Large intestine (tissue), 12 donors: ENCODE measurements around the gene CDK11A. TPM values are rescaled to one million over a fixed set of nuclear protein-coding genes. Genes with fewer than 3 reads are reported as not detected.
"Not testable (repeated sequence)": the region's sequence is repeated elsewhere in the genome, so short reads cannot be mapped to it uniquely, and the experiment has no call there.

ENCODE experiments used
- DNase-seq, 2 donors: peaks; one replicate each; pipeline versions ENCODE4 v3.0.0 to v3.0.0-alpha.2; 2013
- H3K27ac ChIP-seq: one replicate; pipeline ENCODE4 v1.5.1; 2013; ENCODE audit warnings: low read length
- H3K27me3 ChIP-seq: 2 replicates; pipeline ENCODE4 v1.6.1; 2013; ENCODE audit warnings: low read length; ENCODE audit not compliant: control insufficient read depth, insufficient read depth
- H3K36me3 ChIP-seq: 2 replicates; pipeline ENCODE4 v1.6.1; 2013; ENCODE audit warnings: low read length; ENCODE audit not compliant: control insufficient read depth, insufficient read depth
- H3K4me1 ChIP-seq: one replicate; pipeline ENCODE4 v1.6.1; 2013; ENCODE audit warnings: low read length; ENCODE audit not compliant: control insufficient read depth, insufficient read depth
- H3K4me3 ChIP-seq: one replicate; pipeline ENCODE4 v1.5.1; 2013; ENCODE audit warnings: low read length
- H3K9me3 ChIP-seq: one replicate; pipeline ENCODE4 v1.6.1; 2013; ENCODE audit warnings: mild to moderate bottlenecking, low read depth, low read length, moderate library complexity; ENCODE audit not compliant: control insufficient read depth
- WGBS: methylation state at CpG from one replicate; pipeline ENCODE4 v1.1.5; 2013; ENCODE audit warnings: low lambda C conversion rate; ENCODE audit not compliant: insufficient coverage; 5-methylcytosine and 5-hydroxymethylcytosine counted together
- long read RNA-seq, 11 donors: transcript quantifications; one replicate each; lab custom pipeline, GENCODE V29; 2026
- polyA plus RNA-seq: library from polyadenylated mRNA; unstranded; fragments of 120-200 nt; gene quantifications from one replicate; pipeline ENCODE4 v1.2.1, GENCODE V29; 2013

CDK11A gene
- 21.1 TPM for polyA plus RNA-seq
- long read RNA-seq, donor 1, partial matches to known transcripts, result 11 of 12 reads
- long read RNA-seq, donor 1, other reads (novel, unspliced or antisense), result 0 of 12 reads
- long read RNA-seq, donor 2, partial matches to known transcripts, result 11 of 11 reads
- long read RNA-seq, donor 2, other reads (novel, unspliced or antisense), result 0 of 11 reads
- long read RNA-seq, donor 3, result 0 reads
- long read RNA-seq, donor 4, result 0 reads
- long read RNA-seq, donor 5, result 0 reads
- long read RNA-seq, donor 6, partial matches to known transcripts, result 0 of 2 reads
- long read RNA-seq, donor 6, other reads (novel, unspliced or antisense), result 0 of 2 reads
- long read RNA-seq, donor 7, result 0 reads
- long read RNA-seq, donor 8, partial matches to known transcripts, result 7 of 7 reads
- long read RNA-seq, donor 8, other reads (novel, unspliced or antisense), result 0 of 7 reads
- long read RNA-seq, donor 9, partial matches to known transcripts, result 0 of 1 reads
- long read RNA-seq, donor 9, other reads (novel, unspliced or antisense), result 0 of 1 reads
- long read RNA-seq, donor 10, partial matches to known transcripts, result 0 of 1 reads
- long read RNA-seq, donor 10, other reads (novel, unspliced or antisense), result 0 of 1 reads
- long read RNA-seq, donor 11, partial matches to known transcripts, result 6 of 9 reads
- long read RNA-seq, donor 11, other reads (novel, unspliced or antisense), result 0 of 9 reads

DNA sequence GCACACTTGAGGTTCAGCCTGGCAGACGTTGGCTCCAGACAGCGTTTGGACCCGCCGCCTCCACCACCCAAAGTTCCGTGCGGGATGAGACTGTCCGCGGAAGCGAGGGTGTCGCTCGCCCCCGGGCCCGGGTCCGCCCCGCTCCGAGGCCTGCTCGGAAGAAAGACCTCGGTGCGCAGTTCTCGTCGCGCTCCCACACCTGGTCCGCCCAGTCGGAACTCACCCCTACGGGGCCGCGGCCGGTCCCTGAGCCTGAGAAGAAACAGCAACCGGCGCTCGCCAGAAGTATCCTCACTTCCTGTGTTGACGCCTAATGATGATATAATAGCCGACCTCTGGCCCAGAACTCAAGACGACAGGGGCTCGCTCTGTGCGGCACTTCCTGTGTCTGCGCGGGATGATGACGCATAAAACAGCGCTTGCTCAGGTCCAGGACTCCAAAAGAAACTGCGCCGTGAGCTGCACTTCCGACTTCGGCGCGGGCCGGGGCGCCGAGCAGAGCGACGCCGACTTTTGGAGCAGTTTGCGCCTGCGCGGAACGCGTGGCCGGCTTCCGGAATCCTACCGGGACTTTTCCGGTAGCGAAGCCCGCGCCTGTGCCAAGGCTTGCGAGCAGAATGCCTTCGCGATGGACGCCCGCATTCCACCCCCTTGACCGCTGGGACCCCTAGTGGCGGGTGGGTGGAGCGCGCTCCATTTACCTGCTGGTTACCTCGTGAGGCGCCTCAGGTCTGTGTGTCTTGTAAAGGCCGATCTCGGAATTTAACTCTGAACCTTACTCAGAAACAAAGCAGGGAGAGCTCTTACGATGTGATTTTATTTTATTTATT lies at the start of gene CDK11A:
TSS of gene CDK11A (minus strand) at position 323 of the 830 bp plus-strand sequence. CDS start 1,539 bp downstream, outside the sequence.
- peak within 1 kb of the TSS; percentile 86 for H3K4me3 ChIP-seq
- WGBS, result no CpG with 5 or more reads among the region's 78 CpGs

DNA sequence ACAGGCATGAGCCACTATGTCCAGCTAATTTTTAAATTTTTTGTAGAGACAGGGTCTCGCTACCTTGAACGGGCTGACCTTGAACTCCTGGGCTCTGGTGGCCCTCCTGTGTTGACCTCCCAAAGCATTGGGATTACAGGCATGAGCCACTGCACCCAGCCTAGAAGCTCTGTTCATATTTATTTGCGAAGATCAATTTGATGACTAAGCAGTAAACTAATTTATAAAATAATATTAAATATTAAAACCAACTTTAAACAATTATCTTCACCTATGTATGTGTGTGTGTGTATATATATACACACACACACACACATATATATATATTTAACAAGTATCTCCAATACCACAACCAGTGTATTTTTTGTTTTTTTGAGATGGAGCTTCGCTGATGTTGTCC lies 49.7 kb upstream of the CDK11A start:
- WGBS, result no CpG with 5 or more reads among the region's 4 CpGs
- DNase-seq, result no peak
- H3K27ac ChIP-seq, result no peak overlapping the region
- peaks cover 13% of the 10 kb centered on the region for H3K36me3 ChIP-seq
- H3K27me3 ChIP-seq, result no peaks in the 10 kb centered on the region
- H3K9me3 ChIP-seq, result peaks cover 18% of the 10 kb centered on the region
- no peak overlapping the region for H3K4me3 ChIP-seq
- H3K4me1 ChIP-seq, result peaks cover 14% of the 10 kb centered on the region

More for the DNA sequence above, at the start of gene CDK11A:
- not testable (repeated sequence) for H3K27me3 ChIP-seq, H3K9me3 ChIP-seq, H3K4me1 ChIP-seq
- peak within 1 kb of the TSS; percentile 91 for H3K27ac ChIP-seq
- peaks cover 22% of the 10 kb centered on the region for H3K36me3 ChIP-seq
- DNase-seq, result peak; percentile 96 to 100

DNA sequence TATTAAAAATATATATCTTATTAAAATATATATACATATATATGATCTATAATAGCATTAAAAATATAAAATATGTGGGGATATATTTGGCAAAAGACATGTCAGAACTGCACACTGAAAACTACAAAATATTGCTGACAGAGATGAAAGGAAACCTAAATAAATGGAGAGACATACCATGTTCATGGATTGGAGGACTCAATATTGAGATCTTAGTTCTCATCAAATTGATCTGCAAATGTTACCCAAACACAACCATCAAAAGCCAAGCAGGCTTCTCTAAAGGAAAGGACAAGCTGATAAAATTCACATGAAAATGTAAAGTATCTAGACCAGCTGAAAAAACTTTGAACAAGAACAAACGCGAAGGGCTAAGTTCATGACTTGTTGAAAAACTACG lies 46.9 kb upstream of the CDK11A start:
- H3K4me1 ChIP-seq, result peaks cover 7% of the 10 kb centered on the region
- no peak overlapping the region for H3K4me3 ChIP-seq
- no peak for DNase-seq
- no peak overlapping the region for H3K27ac ChIP-seq
- H3K9me3 ChIP-seq, result peaks cover 18% of the 10 kb centered on the region
- H3K27me3 ChIP-seq, result no peaks in the 10 kb centered on the region
- peaks cover 30% of the 10 kb centered on the region for H3K36me3 ChIP-seq
- no CpG with 5 or more reads among the region's 3 CpGs for WGBS

DNA sequence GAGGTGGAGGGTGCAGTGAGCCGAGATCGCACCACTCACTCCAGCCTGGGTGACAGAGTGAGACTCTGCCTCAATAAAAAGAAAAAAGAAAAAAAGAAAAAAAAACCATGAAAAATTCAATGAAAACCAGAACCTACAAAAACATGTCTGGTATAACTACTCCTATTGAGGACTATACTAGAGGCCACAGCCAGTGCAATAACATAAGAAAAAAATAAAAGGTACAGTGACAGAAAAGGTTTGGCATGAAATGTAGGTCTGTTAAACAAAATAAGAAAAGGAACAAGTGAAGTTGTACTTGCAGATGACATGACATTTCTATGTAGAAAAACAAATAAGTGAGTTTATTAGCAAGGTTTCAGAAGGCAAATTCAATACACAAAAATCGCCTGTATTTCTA lies 45.9 kb upstream of the CDK11A start:
- H3K4me1 ChIP-seq, result no peaks in the 10 kb centered on the region
- DNase-seq, result no peak
- no peaks in the 10 kb centered on the region for H3K27me3 ChIP-seq
- no peak overlapping the region for H3K4me3 ChIP-seq
- WGBS, result no CpG with 5 or more reads among the region's 3 CpGs
- H3K36me3 ChIP-seq, result peaks cover 30% of the 10 kb centered on the region
- no peak overlapping the region for H3K27ac ChIP-seq
- peaks cover 18% of the 10 kb centered on the region for H3K9me3 ChIP-seq

DNA sequence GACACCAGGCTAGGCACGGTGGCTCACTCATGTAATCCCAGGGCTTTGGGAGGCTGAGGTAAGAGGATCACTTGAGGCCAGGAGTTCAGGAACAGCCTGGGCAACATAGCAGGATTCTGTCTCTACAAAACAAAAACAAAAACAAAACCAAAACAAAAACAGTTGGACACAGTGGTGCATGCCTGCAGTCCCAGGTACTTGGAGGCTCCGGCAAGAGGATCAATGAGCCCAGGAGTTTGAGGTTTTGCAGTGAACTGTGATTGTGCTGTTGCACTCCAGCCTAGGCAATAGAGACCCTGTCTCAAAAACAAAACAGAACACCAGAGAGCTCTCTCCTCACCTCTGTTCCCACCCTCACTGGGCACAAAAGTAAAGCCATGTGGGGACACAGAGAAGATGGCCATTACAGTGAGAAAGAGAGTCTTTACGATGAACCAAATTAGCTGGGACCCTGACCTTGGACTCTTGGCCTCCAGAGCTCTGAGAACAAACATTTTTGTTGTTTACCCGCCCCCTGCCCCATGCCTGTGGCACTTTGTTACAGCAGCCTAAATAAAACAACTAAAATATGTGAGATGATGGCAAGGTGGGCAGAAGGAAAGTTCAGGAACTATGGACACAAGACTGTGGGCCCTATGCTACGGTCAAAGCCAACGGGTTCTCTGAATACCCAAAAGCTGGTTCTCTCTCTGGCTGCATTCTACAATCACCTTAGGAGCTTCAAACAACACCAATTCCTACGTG lies 44.3 kb upstream of the CDK11A start:
- H3K4me1 ChIP-seq, result no peaks in the 10 kb centered on the region
- no CpG with 5 or more reads among the region's 7 CpGs for WGBS
- peaks cover 42% of the 10 kb centered on the region for H3K36me3 ChIP-seq
- no peak overlapping the region for H3K27ac ChIP-seq
- H3K4me3 ChIP-seq, result no peak overlapping the region
- no peak for DNase-seq
- H3K27me3 ChIP-seq, result no peaks in the 10 kb centered on the region
- H3K9me3 ChIP-seq, result peaks cover 15% of the 10 kb centered on the region

DNA sequence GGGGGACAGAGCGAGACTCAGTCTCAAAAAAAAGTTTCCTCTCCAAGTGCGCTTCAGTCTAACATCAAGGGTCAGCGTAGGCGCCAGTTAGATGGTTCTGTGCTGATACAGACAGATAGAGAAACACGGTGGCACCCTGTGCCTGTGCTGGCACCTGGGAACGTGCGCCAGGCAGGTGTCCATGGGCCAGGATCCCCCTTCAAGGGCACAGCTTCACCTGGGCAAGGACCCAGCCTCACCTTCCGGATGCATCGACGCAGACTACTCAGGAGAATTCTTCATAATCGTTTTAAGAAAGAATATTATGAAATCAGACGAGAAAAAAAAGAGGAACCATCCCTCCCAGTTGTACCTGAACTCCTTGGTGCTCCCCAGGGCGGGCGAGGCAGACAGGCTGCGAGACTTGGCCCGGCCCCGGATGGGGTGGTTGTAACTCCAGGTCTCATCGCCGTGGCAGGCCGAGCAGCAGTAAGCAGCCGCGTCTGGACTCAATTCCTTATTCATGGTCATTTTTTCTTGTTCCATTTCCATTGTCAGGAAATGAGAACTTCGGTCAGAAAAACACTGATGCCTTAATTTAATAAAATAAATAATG lies 40.8 kb upstream of the CDK11A start:
- Histone ChIP-seq H3K9me3 (peaks cover 3% of the 10 kb centered on the region), H3K36me3 (peaks cover 59% of the 10 kb centered on the region), H3K4me3 (no peak overlapping the region), H3K4me1 (no peaks in the 10 kb centered on the region), H3K27me3 (no peaks in the 10 kb centered on the region), H3K27ac (no peak overlapping the region)
- 83% methylated on average over 1 of the region's 23 CpGs for WGBS
- no peak for DNase-seq

DNA sequence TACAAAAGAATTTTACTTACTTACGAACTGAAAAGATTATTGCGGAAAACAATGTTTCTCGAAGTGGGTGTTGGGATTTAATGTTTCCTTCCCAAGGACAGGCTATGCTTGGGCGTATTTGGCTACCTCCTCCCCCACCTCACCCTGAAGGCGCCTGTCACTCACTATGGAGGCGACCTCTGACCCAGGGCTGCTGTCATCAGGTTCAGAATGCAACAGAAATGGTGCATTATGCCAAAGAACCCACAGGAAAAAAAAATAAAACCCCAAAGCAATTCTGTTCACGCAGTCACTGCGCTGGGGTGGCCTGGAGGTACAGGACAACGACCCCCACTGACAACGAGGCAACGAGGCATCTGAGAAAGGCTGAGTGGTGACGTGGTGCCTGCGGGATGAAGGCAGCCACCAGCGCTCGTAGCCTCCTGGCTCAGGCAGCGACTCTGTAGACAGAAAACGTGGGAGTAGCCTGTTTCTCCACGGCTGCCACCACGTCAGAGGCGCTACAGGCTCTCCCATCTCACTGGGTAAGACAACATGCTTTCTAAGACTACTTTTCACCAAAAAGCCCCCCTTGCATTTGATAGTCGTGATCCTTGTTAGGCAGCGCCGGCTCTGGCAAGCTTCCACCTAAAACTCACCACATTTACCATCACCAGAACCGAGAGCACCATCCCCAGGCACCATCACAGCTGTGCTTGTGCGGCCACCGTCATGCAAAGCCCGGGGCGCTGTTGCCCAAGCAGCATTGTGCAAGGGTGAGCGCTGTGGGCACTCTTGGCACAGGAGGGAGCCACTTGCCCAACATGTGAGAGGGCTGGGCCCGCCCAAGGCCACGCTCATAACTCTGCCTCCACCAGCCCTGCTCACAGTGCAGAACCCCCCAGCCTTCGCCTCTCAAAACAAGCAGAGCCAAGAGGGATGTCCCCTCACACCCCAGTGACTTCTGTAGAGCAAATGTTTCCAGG lies 39.8 kb upstream of the CDK11A start:
- Histone ChIP-seq H3K4me1 (no peaks in the 10 kb centered on the region), H3K27me3 (no peaks in the 10 kb centered on the region), H3K36me3 (peaks cover 69% of the 10 kb centered on the region), H3K9me3 (no peaks in the 10 kb centered on the region), H3K4me3 (no peak overlapping the region), H3K27ac (no peak overlapping the region)
- WGBS, result no CpG with 5 or more reads among the region's 32 CpGs
- no peak for DNase-seq

DNA sequence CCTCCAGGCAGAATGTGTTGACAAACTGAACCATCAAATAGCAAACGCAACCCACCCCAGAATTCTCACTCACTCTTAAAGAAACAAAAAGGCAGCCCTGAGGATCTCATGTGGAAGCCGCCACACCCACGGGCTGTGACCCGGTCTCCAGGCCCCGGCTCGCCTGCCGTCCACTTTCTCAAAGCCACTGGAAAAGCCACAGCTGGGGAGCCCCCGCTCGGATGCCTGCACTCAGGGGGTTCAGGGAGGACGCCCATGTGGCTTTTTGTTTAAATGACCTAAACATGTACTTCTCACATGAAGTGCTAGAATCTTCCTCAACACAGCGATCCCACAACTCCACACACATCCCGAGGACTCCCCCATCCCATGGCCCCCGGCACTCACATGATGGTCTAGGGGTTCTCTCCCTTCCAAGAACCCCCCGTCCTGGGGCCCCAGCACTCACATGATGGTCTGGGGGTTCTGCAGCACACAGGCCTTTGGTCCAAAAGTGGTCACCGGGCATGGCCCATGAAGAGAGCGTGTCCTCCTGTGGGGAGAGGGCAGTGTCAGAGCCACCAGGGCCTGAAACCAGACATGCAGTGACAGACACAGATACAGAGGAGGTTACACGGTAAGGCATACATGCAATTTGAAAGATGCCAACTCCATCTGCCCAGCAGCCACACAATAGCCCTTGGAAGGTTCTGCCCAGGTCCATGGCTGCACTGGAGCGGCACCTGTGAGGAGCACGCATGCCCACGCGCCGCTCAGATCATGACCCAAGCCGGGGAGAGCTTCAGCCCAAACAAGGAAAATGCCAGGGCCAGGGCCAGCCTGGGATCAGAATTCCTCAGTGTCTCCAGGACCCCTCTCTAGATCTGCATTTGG lies 37.6 kb upstream of the CDK11A start:
- Histone ChIP-seq H3K9me3 (peaks cover 2% of the 10 kb centered on the region), H3K4me3 (no peak overlapping the region), H3K27ac (no peak overlapping the region), H3K4me1 (no peaks in the 10 kb centered on the region), H3K27me3 (no peaks in the 10 kb centered on the region), H3K36me3 (peaks cover 65% of the 10 kb centered on the region)
- WGBS, result no CpG with 5 or more reads among the region's 23 CpGs
- no peak for DNase-seq
